Measurements from ENCODE around the gene PROC.
"Not testable (repeated sequence)": the region's sequence is repeated elsewhere in the genome, so short reads cannot be mapped to it uniquely, and the experiment has no call there.

PROC gene

DNA sequence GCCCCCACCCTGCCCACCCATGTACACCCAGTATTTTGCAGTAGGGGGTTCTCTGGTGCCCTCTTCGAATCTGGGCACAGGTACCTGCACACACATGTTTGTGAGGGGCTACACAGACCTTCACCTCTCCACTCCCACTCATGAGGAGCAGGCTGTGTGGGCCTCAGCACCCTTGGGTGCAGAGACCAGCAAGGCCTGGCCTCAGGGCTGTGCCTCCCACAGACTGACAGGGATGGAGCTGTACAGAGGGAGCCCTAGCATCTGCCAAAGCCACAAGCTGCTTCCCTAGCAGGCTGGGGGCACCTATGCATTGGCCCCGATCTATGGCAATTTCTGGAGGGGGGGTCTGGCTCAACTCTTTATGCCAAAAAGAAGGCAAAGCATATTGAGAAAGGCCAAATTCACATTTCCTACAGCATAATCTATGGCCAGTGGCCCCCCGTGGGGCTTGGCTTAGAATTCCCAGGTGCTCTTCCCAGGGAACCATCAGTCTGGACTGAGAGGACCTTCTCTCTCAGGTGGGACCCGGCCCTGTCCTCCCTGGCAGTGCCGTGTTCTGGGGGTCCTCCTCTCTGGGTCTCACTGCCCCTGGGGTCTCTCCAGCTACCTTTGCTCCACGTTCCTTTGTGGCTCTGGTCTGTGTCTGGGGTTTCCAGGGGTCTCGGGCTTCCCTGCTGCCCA is 9.3 kb downstream of the PROC start:
- no peak for ATAC-seq

DNA sequence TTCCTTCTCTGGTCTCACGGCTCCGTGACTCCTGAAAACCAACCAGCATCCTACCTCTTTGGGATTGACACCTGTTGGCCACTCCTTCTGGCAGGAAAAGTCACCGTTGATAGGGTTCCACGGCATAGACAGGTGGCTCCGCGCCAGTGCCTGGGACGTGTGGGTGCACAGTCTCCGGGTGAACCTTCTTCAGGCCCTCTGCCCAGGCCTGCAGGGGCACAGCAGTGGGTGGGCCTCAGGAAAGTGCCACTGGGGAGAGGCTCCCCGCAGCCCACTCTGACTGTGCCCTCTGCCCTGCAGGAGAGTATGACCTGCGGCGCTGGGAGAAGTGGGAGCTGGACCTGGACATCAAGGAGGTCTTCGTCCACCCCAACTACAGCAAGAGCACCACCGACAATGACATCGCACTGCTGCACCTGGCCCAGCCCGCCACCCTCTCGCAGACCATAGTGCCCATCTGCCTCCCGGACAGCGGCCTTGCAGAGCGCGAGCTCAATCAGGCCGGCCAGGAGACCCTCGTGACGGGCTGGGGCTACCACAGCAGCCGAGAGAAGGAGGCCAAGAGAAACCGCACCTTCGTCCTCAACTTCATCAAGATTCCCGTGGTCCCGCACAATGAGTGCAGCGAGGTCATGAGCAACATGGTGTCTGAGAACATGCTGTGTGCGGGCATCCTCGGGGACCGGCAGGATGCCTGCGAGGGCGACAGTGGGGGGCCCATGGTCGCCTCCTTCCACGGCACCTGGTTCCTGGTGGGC is 10.0 kb downstream of the PROC start:
- no peak for DNase-seq

More for the DNA sequence above, 9.3 kb downstream of the PROC start:
- no peak for DNase-seq

DNA sequence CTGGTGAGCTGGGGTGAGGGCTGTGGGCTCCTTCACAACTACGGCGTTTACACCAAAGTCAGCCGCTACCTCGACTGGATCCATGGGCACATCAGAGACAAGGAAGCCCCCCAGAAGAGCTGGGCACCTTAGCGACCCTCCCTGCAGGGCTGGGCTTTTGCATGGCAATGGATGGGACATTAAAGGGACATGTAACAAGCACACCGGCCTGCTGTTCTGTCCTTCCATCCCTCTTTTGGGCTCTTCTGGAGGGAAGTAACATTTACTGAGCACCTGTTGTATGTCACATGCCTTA is 10.5 kb downstream of the PROC start:
- ATAC-seq = no peak
- no peak for DNase-seq

More for the DNA sequence above, 10.0 kb downstream of the PROC start:
- ATAC-seq = no peak

DNA sequence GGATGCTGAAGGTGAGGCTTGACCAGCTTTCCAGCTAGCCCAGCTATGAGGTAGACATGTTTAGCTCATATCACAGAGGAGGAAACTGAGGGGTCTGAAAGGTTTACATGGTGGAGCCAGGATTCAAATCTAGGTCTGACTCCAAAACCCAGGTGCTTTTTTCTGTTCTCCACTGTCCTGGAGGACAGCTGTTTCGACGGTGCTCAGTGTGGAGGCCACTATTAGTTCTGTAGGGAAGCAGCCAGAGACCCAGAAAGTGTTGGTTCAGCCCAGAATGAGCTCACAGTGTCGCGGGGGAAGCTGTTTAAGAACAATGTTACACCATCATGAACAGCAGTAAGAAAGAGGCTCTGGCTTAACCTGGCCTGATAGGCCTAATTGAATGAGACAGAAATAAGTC is 11.1 kb downstream of the PROC start:
- DNase-seq (no peak), ATAC-seq (no peak)

DNA sequence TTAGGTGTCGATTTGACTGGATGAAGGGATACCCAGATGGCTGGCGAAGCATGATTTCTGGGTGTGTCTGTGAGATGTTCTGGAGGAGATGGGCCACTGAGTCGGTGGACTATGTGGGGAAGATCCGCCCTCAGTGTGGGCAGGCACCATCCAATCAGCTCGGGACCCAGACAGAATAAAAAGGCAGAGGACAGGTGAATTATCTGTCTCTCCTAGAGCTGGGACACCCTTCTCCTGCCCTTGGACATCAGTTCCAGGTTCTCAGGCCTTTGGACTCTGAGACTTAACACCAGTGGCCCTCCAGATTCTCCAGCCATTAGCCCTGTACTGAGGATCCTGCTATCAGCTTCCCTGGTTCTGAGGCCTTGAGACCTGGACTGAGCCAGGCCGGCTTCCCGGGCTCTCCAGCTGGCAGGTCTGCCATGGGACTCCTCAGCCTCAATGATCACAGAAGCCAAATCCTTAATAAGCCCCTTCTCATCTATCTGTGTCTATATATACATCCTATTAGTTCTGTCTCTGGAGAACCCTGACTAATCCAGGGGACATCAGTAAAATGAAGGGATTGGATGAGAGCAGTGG is 11.7 kb downstream of the PROC start:
- no peak for DNase-seq
- no peak for ATAC-seq

DNA sequence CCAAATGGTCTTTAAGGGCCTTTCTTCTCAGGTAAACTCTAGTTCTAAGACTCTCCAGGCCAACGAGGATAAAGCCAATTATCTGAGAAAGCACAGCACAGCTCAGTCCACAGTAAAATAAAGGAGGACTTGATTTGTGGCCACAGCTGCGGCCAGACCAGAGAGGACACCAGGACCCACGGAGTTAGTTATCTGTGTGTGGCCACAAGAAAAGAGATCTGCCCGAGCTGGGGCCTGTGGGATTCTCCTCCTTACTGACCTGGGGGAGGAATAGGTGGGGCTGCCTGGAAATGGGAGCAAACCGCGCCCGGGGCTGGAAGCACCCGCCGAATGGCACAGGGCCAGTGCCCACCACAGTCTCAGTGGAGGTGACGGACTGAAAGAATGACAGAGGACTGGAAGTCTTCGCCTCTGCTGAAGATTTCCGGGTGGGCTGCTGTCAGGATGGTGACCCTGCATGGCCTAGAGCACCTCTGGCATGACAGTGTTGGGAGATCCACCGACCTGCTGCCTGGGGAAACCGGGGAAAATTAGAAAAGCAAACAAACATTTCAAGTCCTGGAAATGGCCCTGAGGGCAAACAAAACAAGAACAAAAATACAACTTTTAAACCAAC is 13.3 kb downstream of the PROC start:
- DNase-seq = no peak
- ATAC-seq = no peak

DNA sequence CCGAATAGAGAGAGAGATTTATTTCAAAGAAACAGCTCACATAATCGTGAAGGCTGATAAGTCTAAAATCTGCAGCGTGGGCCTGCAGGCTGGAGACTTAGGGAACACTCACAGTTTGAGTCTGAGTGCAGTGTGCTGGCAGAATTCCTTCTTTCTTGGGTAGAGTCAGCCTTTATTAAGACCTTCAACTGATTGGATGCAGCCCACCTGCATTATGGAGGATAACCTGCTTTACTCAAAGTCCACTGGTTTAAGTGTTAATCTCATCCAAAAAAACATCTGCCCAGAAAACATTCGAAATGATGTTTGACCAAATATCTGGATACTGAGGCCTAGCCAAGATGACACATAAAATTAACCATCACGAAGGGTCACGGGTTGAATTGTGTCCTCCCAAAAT is 16.3 kb downstream of the PROC start:
- DNase-seq = no peak
- ATAC-seq = no peak

DNA sequence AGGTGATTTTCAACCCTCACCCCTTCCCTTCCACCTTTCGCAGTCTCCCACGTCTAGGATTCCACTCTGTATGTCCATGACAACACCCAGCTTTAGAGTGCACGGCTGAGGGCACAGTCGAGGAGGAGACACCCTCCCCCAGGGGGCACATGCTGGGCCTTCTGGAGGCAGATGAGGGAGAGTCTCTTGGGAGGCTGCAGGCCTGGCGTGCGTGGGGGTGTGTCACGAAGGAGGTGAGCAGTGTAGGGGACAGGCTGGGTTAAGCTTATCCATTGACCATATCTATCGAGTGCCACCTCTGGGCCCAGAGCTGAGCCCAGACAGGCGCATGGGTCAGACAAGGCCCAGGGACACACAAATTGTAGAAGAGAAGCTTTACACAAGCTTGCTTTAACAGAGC is 18.8 kb downstream of the PROC start:
- no peak for ATAC-seq
- no peak for DNase-seq

DNA sequence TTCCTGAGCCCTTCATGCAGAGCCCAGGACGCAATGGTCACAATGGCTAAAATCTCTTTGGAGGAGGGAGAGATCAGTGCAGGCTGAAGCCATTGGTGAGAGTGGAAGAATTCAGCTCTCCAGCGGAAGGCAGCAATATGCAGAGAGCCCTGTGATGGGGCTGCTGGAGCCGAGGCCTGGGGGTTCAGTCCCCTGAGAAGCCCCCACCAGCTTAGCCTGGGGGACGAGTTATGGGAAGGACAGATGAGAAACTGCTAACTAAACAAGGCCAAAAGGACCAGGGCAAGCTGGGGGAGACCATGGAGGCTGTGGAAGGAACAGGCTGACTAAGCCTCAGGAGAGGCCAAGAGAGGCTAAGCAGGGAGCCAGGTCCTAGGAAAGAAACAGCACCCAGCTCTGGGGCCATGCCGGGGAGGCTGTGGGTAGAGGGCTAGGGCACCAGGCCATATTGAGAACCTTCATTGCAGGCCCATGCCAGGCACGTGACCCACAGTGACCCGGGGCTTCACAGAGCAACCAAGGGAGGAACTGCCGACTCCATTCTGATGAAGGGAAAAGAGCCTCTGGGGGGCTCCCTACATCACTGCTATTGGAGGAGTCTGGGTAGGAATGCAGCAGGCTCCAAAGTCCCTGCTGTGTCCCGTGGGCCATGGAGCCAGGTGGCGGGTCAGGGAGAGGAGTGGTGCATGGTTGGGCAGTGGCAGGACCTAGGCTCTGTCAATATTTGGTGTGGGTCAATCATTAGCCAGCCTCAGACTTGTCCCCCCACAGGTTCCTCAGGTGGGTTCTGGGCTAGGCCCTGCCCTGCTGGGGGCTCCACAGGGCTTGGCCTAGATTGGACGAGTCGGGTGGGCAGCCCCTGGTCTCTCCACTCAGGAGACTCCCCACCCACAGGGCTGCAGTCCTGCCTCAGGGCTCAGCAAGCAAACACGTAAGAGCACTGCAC is 19.8 kb downstream of the PROC start:
- no peak for ATAC-seq
- DNase-seq = no peak

DNA sequence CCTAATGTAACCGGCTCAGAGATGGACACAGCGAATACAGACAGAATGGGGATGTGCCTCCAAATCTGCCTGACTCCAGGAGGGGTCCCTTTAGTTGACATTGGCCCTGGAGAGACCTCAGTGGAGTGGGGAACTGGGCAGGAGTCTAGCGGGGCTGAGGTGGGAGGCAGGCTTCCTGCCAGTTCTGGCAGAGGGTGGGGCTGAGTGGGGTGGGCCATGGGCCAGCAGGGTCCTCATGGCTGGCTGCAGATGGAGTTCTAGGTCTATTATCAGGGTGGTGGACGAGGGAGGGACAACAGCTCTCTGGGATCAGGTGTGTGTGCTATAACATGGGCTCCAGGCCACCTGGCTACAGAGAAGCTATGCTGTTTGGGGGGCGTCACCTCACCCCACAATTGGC is 21.1 kb downstream of the PROC start:
- ATAC-seq = no peak
- no peak for DNase-seq

DNA sequence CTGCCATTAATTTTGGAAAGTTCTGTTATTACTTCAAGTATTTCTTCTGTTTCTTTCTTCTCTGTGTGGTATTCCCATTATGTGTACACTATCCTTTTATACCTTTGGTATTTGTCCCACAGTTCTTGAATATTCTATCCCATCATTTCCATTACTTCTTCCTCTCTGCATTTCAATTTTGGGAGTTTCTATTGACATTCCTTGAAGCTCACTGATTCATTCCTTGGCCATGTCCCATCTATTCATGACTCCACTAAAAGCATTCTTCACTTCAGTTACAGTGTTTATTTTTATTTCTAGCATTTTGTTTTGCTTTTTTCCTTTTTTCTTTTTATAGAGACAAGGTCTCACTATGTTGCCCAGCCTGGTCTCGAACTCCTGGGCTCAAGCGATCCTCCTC is 30.3 kb downstream of the PROC start:
- DNase-seq = no peak
- no peak for ATAC-seq

DNA sequence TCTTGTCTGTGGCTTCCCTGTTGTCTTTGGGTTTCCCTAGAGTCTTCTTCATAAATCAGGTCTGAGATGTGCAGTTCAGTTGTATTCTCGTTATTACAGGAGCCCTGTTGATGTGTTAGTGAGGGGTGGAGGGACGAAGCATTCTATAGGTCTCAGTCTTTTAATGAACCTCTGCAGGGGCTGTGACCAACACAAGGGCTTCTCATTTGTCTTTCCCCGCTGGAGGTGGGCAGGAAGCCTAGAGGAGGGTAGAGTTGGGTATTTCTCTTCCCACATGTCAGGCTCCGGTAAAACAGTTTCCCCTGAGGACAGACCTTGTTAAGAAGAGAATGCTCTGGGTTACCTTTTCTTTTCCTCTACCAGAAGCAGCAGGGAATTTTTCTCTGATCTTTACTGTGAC is 31.2 kb downstream of the PROC start:
- ATAC-seq (no peak), DNase-seq (no peak)

DNA sequence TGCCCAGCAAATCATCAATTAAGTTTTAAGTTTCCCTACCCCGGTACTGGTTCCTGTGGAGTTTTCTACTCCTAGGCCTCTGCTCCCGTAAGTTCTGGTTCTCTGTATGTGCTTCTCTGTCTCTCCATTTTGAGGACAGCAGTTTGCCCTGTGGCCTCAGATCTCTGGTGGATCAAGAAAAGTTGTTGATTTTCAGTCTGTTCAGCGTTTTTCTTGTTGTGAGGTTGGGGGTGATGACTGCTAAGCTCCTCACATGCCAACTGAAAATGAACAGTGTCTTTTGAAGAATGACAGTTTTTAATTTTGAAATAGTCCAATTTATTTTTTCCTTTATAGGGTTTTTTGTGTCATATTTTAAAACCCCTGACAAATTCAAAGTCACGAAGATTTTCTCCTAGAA is 31.7 kb downstream of the PROC start:
- no peak for DNase-seq
- ATAC-seq = no peak

DNA sequence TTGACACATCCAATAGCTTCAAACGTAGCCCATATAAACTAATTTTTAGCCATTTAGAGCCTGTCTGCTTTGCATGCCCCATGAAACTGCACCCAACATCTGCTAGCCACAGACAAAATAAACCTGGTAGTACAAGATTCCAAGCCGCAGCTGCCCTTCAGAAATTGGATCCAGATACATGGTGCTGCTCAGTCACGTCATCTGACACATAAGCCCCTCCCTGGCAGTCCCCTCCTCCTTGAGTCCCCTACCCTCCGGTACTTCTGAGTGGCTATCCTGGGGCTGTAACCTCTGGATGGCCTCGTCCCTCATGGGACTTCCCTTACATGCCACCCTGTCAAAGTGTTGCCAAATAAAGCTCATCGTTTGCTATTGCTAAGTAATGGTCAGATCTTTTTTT is 33.8 kb downstream of the PROC start:
- DNase-seq = no peak
- no peak for ATAC-seq

DNA sequence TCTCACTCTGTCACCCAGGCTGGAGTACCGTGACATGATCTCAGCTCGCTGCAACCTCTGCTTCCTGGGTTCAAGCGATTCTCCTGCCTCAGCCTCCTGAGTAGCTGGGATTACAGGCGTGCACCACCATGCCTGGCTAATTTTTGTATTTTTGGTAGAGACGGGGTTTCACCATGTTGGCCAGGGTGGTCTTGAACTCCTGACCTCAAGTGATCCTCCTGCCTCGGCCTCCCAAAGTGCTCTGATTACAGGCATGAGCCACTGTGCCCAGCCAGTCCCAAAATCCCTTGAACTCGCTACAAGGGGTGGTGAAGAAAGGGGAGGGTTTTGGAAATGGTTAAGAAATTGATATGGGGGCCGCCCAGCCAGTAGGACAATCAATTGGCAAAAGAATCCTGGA is 34.2 kb downstream of the PROC start:
- ATAC-seq, DNase-seq: not testable (repeated sequence)

DNA sequence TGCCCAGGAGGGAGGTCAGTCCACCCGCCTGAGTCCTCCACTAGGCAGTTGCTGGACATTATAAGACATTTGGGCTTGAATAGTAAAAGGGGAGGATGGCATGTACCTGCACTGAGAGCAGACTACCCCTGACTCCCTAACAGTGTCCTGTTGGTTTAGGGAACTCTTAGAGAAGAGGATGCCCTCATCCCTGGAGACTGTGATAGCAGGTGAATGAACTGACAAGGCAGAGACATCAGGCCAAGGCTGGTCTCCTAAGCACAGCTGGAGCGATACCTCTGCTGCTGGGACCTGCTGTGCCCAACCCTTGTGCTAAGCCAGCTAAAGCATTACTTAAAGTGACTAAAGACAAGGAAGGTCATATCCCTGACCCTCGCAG is 34.8 kb downstream of the PROC start:
- DNase-seq (no peak), ATAC-seq (no peak)

DNA sequence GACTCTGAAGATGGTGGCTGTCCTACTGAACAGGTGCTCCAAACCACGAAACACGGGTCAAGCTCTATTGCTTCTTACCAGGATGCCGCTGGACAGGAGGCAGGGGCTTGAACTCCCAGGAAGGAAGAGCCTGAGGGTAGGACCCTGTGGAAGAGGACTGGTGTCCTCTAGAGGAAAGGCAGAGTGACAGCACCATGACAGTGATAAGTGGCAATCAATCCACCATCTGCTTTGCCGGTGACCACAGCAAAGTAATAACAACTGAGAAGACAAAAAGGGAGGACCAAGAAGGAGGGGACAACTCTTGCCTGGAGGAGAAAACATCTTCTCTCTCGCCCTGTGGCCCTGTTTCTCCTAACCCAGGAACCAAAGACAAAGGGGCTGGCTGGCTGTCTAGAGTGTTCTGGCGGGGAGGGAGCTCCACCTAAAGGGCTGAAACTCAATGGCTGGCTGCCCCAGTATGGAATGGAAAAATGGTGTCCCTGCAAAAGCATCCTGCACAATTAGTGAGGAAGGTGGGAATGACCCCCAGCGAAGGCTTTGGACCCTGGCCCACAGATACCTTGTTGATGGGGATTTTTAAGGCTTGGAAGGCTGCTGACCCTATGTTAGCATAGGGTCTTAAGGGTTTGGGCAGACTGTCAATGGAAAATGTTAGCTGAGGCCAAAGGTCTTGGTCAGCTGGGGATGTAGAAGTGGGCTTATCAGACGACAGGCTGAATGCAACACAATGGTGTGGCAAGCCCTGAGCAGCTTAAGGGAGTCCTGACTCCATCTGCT is 35.4 kb downstream of the PROC start:
- ATAC-seq (no peak), DNase-seq (no peak)

DNA sequence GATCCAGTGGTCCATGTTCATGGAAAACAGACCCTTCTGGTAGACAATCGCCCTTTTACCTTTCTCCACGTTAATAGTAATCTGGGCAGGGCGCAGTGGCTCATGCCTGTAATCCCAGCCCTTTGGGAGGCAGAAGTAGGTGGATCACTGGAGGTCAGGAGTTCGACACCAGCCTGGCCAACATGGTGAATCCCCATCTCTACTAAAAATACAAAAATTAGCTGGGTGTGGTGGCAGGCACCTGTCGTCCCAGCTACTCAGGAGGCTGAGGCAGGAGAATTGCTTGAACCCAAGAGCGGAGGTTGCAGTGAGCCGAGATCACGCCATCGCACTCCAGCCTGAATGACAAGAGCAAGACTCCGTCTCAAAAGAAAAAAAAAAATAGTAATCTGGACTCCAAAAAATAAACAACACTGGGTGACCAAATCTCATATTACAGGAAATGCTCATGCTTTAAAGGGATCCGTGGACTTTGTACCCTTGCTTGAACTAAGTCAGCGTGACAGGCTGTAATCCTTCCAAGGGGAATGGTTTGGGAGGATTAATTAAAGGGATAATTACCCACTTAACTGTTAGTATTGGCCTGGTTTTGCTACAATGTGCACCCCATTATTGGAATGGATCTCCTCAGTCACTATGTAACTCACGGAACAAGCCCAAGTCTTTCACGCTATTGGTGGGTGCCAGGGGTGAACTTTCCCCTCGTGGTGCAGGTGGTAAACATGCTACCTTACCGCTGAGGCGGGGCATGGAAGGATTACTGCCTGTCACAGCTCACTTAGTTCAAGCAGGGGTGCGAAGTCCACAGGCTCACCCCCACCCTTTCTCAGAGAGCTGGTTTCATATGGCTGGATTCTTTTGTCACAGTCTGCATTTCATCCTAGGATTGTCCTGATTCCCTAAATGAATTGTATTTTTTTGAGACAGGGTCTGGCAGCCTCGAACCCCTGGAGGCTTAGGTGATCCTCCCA is 36.7 kb downstream of the PROC start:
- ATAC-seq = no peak
- no peak for DNase-seq

DNA sequence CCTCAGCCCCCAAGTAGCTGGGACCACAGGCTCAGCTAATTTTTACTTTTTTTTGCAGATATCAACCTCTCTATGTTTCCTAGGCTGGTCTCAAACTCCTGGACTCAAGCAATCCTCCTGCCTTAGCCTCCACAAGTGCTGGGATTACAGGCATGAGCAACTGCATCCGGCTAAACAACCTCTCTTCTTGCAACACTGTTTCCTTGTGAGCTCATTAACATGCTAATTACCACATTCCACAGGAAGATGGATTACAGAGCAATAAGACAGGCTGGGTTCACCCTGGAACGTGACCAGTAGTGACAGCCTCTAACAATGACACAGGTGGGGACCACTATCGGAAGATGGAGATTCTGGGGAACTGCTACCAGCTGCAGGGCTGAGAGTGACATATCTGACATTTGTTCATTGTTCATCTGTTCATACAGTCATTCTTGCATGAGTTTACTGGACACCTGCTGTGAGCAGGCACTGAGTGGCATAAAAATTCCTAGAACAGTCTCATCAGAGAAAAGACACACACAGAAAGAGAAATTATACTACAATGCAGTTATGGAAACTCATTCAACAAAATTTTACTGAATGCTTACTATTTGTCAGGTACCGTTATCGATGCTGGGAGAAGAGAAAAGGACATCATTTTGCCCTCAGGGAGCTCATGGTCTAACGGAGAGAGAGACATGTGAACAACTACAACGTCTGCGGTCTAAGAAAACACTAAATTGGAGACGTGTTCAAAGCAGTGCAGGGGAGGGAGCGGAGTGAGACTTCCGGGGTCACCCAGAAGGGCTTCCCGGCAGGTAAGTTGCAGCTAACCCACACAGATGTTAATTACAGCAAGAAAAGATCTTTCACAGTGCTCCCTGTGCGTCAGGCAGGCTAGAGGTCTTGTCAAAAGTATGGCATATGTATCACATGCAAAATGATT is 37.6 kb downstream of the PROC start:
- ATAC-seq (no peak), DNase-seq (no peak)

Data from stimulated activated naive CD8-positive, alpha-beta T cell treated with anti-CD3 and anti-CD28 coated beads, Interleukin-15, Interleukin-2, amounts not matched to agents 100 U/mL and 50 U/mL, for 24 hours (primary cell).